OCI-LY7 (cell line): ENCODE measurements around the gene ADARB2. TPM values are rescaled to one million over a fixed set of nuclear protein-coding genes. Genes with fewer than 3 reads are reported as not detected.

Experiments used
- BruUV-seq: library from RNA; stranded (reverse); fragments of 400-500 nt; replicated peaks from 2 replicates; lab custom pipeline; 2021; lab: Mats Ljungman, UMichigan
- CTCF ChIA-PET: fragments of 300-600 bp; sonication (Branson Sonifier 250); formaldehyde crosslinking; loops from one replicate; lab custom pipeline; 2022; ENCODE audit warnings: antibody characterized with exemption; ENCODE audit not compliant: unreplicated experiment; lab: Charles Lee
- POLR2A ChIA-PET: fragments of 300-600 bp; sonication (Branson Sonifier 250); formaldehyde crosslinking; loops from one replicate; lab custom pipeline; 2022; ENCODE audit warnings: antibody characterized with exemption; lab: Charles Lee
- DNase-seq: peaks from one replicate; pipeline ENCODE4 v3.0.0-alpha.2; 2015; ENCODE audit warnings: low spot score
- H2AFZ ChIP-seq: fragments of 200-600 bp; sonication (generic), shearing (Covaris generic); 2 replicates; pipeline ENCODE4 v1.6.1; 2014; ENCODE audit warnings: mild to moderate bottlenecking, antibody characterized with exemption, low read length, moderate library complexity
- H3K27ac ChIP-seq: fragments of 200-600 bp; sonication (generic); 2 replicates; pipeline ENCODE4 v1.5.1; 2014; ENCODE audit warnings: mixed run types, low read depth, mild to moderate bottlenecking, moderate library complexity, low read length, inconsistent platforms; ENCODE audit not compliant: poor library complexity, severe bottlenecking
- H3K36me3 ChIP-seq: fragments of 200-600 bp; sonication (generic); 2 replicates; pipeline ENCODE4 v1.6.1; 2014; ENCODE audit warnings: mild to moderate bottlenecking, antibody characterized with exemption, low read length, moderate library complexity, mixed read lengths; ENCODE audit not compliant: insufficient read depth
- H3K4me1 ChIP-seq: fragments of 200-600 bp; sonication (generic); 2 replicates; pipeline ENCODE4 v1.5.1; 2014; ENCODE audit warnings: mild to moderate bottlenecking, low read length; ENCODE audit not compliant: insufficient read depth, poor library complexity, severe bottlenecking
- H3K4me2 ChIP-seq: fragments of 200-600 bp; sonication (generic); 2 replicates; pipeline ENCODE4 v1.6.1; 2014; ENCODE audit warnings: mild to moderate bottlenecking, low read length
- H3K4me3 ChIP-seq: fragments of 200-600 bp; sonication (generic); 2 replicates; pipeline ENCODE4 v1.5.1; 2014; ENCODE audit warnings: mild to moderate bottlenecking, low read depth, low read length; ENCODE audit not compliant: poor library complexity, severe bottlenecking
- H3K79me2 ChIP-seq: fragments of 200-600 bp; sonication (generic); 2 replicates; pipeline ENCODE4 v1.6.1; 2016; ENCODE audit warnings: low read depth, mild to moderate bottlenecking, low read length, moderate library complexity, mixed read lengths; ENCODE audit not compliant: insufficient read depth
- H3K9me2 ChIP-seq: fragments of 200-600 bp; sonication (generic); 2 replicates; pipeline ENCODE4 v1.6.1; 2016; ENCODE audit warnings: mild to moderate bottlenecking, low read length, mixed read lengths; ENCODE audit not compliant: insufficient read depth
- H3K9me3 ChIP-seq: fragments of 200-600 bp; sonication (generic); 2 replicates; pipeline ENCODE4 v1.6.1; 2014; ENCODE audit warnings: mild to moderate bottlenecking, mixed run types, low read length, mixed read lengths
- H4K20me1 ChIP-seq: fragments of 200-600 bp; sonication (generic); 2 replicates; pipeline ENCODE4 v1.6.1; 2014; ENCODE audit warnings: mild to moderate bottlenecking, antibody characterized with exemption, low read length, moderate library complexity, mixed read lengths; ENCODE audit not compliant: insufficient read depth
- CTCF ChIP-seq: fragments of 200-600 bp; sonication (generic); conservative IDR thresholded peaks from 2 replicates; pipeline ENCODE4 v1.5.1; 2014; ENCODE audit warnings: mild to moderate bottlenecking, antibody characterized with exemption, low read length, moderate library complexity, mixed read lengths
- EZH2phosphoT487 ChIP-seq: fragments of 200-600 bp; sonication (generic); IDR thresholded peaks from 2 replicates; pipeline ENCODE4 v1.6.1; 2018; ENCODE audit warnings: low read depth, borderline replicate concordance, mild to moderate bottlenecking, mixed run types, antibody characterized with exemption, low read length, moderate library complexity, mixed read lengths
- intact Hi-C: fragments of 100-400 bp; cut with micrococcal nuclease; formaldehyde crosslinking; loops from one replicate; pipeline ENCODE4 v1.10.0; 2022; ENCODE audit not compliant: unreplicated experiment
- total RNA-seq, 2 experiments: library from RNA; depleted of rRNA in 1 of 2; stranded (reverse); fragments of >200 nt in 1 of 2; shearing (Covaris generic) in 1 of 2; gene quantifications; 2 replicates each; pipeline ENCODE4 v1.2.3, GENCODE V29; 2014 to 2022

ADARB2 gene
- total RNA-seq, 2 experiments from 2014 or later = 0.03 TPM; not detected in 1

- no peak overlapping the region for H3K27ac ChIP-seq
- ChIA-PET CTCF (interaction anchor here (0.6 kb wide), 1 partner anchor 1503 kb away, joined by 3 read pairs; no protein-coding TSS in a partner anchor), POLR2A (no interaction called here)
- no peak overlapping the region for H3K4me2 ChIP-seq
- no peaks in the 10 kb centered on the region for H3K36me3 ChIP-seq
- no TSS peak for BruUV-seq
- TF ChIP-seq EZH2phosphoT487 (no peak), CTCF (no peak)
- H3K4me1 ChIP-seq = no peaks in the 10 kb centered on the region
- no peaks in the 10 kb centered on the region for H3K9me3 ChIP-seq
- H3K4me3 ChIP-seq = no peak overlapping the region
- DNase-seq = no peak
- intact Hi-C loops = no loop called here
- H3K9me2 ChIP-seq = no peaks in the 10 kb centered on the region
- no peak overlapping the region for H2AFZ ChIP-seq
- H4K20me1 ChIP-seq = no peaks in the 10 kb centered on the region
- H3K79me2 ChIP-seq = no peaks in the 10 kb centered on the region
These were observed 428 bp downstream of the ADARB2 start for GRCh38 chr10:1736972-1737221.

GRCh38 chr10:1736144-1736971, 967 bp downstream of the ADARB2 start:
- Histone ChIP-seq H3K9me3 (no peaks in the 10 kb centered on the region), H3K4me2 (no peak overlapping the region), H3K4me3 (no peak overlapping the region), H4K20me1 (no peaks in the 10 kb centered on the region), H3K9me2 (no peaks in the 10 kb centered on the region), H3K36me3 (no peaks in the 10 kb centered on the region), H3K4me1 (no peaks in the 10 kb centered on the region), H2AFZ (no peak overlapping the region), H3K79me2 (no peaks in the 10 kb centered on the region), H3K27ac (no peak overlapping the region)
- POLR2A ChIA-PET = no interaction called here
- TF ChIP-seq CTCF (no peak), EZH2phosphoT487 (no peak)
- CTCF ChIA-PET = interaction anchor here (0.6 kb wide), 1 partner anchor 1503 kb away, joined by 3 read pairs; no protein-coding TSS in a partner anchor
- DNase-seq = no peak
- intact Hi-C loops = no loop called here
- no TSS peak for BruUV-seq

- POLR2A ChIA-PET = no interaction called here
- H4K20me1 ChIP-seq = no peaks in the 10 kb centered on the region
- intact Hi-C loops = no loop called here
- CTCF ChIA-PET = no interaction called here
- no peak overlapping the region for H3K4me2 ChIP-seq
- no peaks in the 10 kb centered on the region for H3K36me3 ChIP-seq
- H3K9me2 ChIP-seq = no peaks in the 10 kb centered on the region
- DNase-seq = no peak
- H3K4me1 ChIP-seq = no peaks in the 10 kb centered on the region
- H3K79me2 ChIP-seq = no peaks in the 10 kb centered on the region
- H2AFZ ChIP-seq = no peak overlapping the region
- no peaks in the 10 kb centered on the region for H3K9me3 ChIP-seq
- H3K27ac ChIP-seq = no peak overlapping the region
- no peak overlapping the region for H3K4me3 ChIP-seq
- BruUV-seq = no TSS peak
- TF ChIP-seq CTCF (no peak), EZH2phosphoT487 (no peak)
These were observed 1.8 kb downstream of the ADARB2 start for GRCh38 chr10:1735562-1735961.
